HEK293 (cell line): Measurements from ENCODE around the gene TNP2.

ENCODE experiments used
- EGR2 ChIP-seq: fragments of 450-650 bp; formaldehyde crosslinking; IDR thresholded peaks from 2 replicates; pipeline ENCODE4 v1.5.1; 2016; ENCODE audit warnings: low read depth, missing biosample characterization, missing genetic modification characterization
- ELK4 ChIP-seq: IDR thresholded peaks from 2 replicates; pipeline ENCODE4 v1.6.1; 2011; ENCODE audit warnings: mild to moderate bottlenecking, low read depth, low read length, borderline replicate concordance
- GLI4 ChIP-seq: fragments of 450-650 bp; formaldehyde crosslinking; IDR thresholded peaks from 2 replicates; pipeline ENCODE4 v1.5.1; 2016; ENCODE audit warnings: missing biosample characterization, missing genetic modification characterization
- HIC1 ChIP-seq: fragments of 450-650 bp; formaldehyde crosslinking; IDR thresholded peaks from 2 replicates; pipeline ENCODE4 v1.5.1; 2016; ENCODE audit warnings: missing biosample characterization, missing genetic modification characterization
- KLF10 ChIP-seq: fragments of 450-650 bp; IDR thresholded peaks from 2 replicates; pipeline ENCODE4 v1.5.1; 2018; ENCODE audit warnings: missing biosample characterization, mild to moderate bottlenecking, missing genetic modification characterization
- KLF7 ChIP-seq: fragments of 450-650 bp; formaldehyde crosslinking; IDR thresholded peaks from 2 replicates; pipeline ENCODE4 v1.5.1; 2016; ENCODE audit warnings: missing biosample characterization, missing genetic modification characterization, borderline replicate concordance
- KLF8 ChIP-seq: fragments of 450-650 bp; formaldehyde crosslinking; IDR thresholded peaks from 2 replicates; pipeline ENCODE4 v1.5.1; 2016; ENCODE audit warnings: missing biosample characterization, missing genetic modification characterization
- MYNN ChIP-seq: fragments of 450-650 bp; formaldehyde crosslinking; IDR thresholded peaks from 2 replicates; pipeline ENCODE4 v1.5.1; 2016; ENCODE audit warnings: missing biosample characterization, missing genetic modification characterization, borderline replicate concordance
- OVOL3 ChIP-seq: fragments of 450-650 bp; formaldehyde crosslinking; IDR thresholded peaks from 2 replicates; pipeline ENCODE4 v1.5.1; 2016; ENCODE audit warnings: missing biosample characterization, missing genetic modification characterization
- RBAK ChIP-seq: fragments of 450-650 bp; formaldehyde crosslinking; IDR thresholded peaks from 2 replicates; pipeline ENCODE4 v1.5.1; 2016; ENCODE audit warnings: missing biosample characterization, missing genetic modification characterization
- WT1 ChIP-seq: fragments of 450-650 bp; formaldehyde crosslinking; IDR thresholded peaks from 2 replicates; pipeline ENCODE4 v1.5.1; 2016; ENCODE audit warnings: missing biosample characterization, missing genetic modification characterization
- ZBTB10 ChIP-seq: fragments of 450-650 bp; formaldehyde crosslinking; IDR thresholded peaks from 2 replicates; pipeline ENCODE4 v1.5.1; 2016; ENCODE audit warnings: missing biosample characterization, missing genetic modification characterization
- ZBTB17 ChIP-seq: fragments of 450-650 bp; formaldehyde crosslinking; IDR thresholded peaks from 2 replicates; pipeline ENCODE4 v1.5.1; 2016; ENCODE audit warnings: missing biosample characterization, missing genetic modification characterization
- ZBTB21 ChIP-seq: fragments of 450-650 bp; formaldehyde crosslinking; IDR thresholded peaks from 2 replicates; pipeline ENCODE4 v1.5.1; 2017; ENCODE audit warnings: missing biosample characterization, missing genetic modification characterization
- ZBTB7A ChIP-seq: fragments of 450-650 bp; formaldehyde crosslinking; IDR thresholded peaks from 2 replicates; pipeline ENCODE4 v1.5.1; 2016; ENCODE audit warnings: low read depth, missing biosample characterization, missing genetic modification characterization
- ZBTB8A ChIP-seq: fragments of 450-650 bp; formaldehyde crosslinking; IDR thresholded peaks from 2 replicates; pipeline ENCODE4 v1.5.1; 2016; ENCODE audit warnings: missing biosample characterization, missing genetic modification characterization
- ZEB2 ChIP-seq: fragments of 450-650 bp; formaldehyde crosslinking; IDR thresholded peaks from 2 replicates; pipeline ENCODE4 v1.5.1; 2016; ENCODE audit warnings: missing biosample characterization, missing genetic modification characterization
- ZFHX2 ChIP-seq: fragments of 450-650 bp; formaldehyde crosslinking; conservative IDR thresholded peaks from 2 replicates; pipeline ENCODE4 v1.5.1; 2016; ENCODE audit warnings: missing biosample characterization, missing genetic modification characterization
- ZFP69B ChIP-seq: fragments of 450-650 bp; formaldehyde crosslinking; IDR thresholded peaks from 2 replicates; pipeline ENCODE4 v1.5.1; 2016; ENCODE audit warnings: missing biosample characterization, missing genetic modification characterization
- ZNF266 ChIP-seq: fragments of 450-650 bp; formaldehyde crosslinking; IDR thresholded peaks from 2 replicates; pipeline ENCODE4 v1.5.1; 2016; ENCODE audit warnings: missing biosample characterization, missing genetic modification characterization, low read depth
- ZNF274 ChIP-seq, 2 experiments: fragments of 200-500 bp in 1 of 2; fragments of 450-650 bp in 1 of 2; sonication (Bioruptor generic) in 1 of 2; formaldehyde crosslinking in 1 of 2; IDR thresholded peaks; 2 replicates each; pipeline versions ENCODE4 v1.5.1 to v1.6.1; 2014 to 2016; ENCODE audit warnings: borderline replicate concordance in 1 of 2, inconsistent platforms in 1 of 2, low read length in 1 of 2, missing biosample characterization in 1 of 2, missing genetic modification characterization in 1 of 2
- ZNF37A ChIP-seq: fragments of 450-650 bp; IDR thresholded peaks from 2 replicates; pipeline ENCODE4 v1.5.1; 2018; ENCODE audit warnings: missing biosample characterization, missing genetic modification characterization
- ZNF449 ChIP-seq: fragments of 450-650 bp; formaldehyde crosslinking; IDR thresholded peaks from 2 replicates; pipeline ENCODE4 v1.5.1; 2017; ENCODE audit warnings: missing biosample characterization, mild to moderate bottlenecking, missing genetic modification characterization, moderate library complexity
- ZNF529 ChIP-seq: fragments of 450-650 bp; formaldehyde crosslinking; IDR thresholded peaks from 2 replicates; pipeline ENCODE4 v1.5.1; 2017; ENCODE audit warnings: missing genetic modification characterization, missing biosample characterization; ENCODE audit not compliant: insufficient replicate concordance
- ZNF561 ChIP-seq: fragments of 450-650 bp; IDR thresholded peaks from 2 replicates; pipeline ENCODE4 v1.5.1; 2018; ENCODE audit warnings: missing biosample characterization, missing genetic modification characterization, borderline replicate concordance
- ZNF629 ChIP-seq: fragments of 450-650 bp; formaldehyde crosslinking; IDR thresholded peaks from 2 replicates; pipeline ENCODE4 v1.5.1; 2017; ENCODE audit warnings: missing biosample characterization, missing genetic modification characterization
- ZNF76 ChIP-seq: fragments of 450-650 bp; formaldehyde crosslinking; IDR thresholded peaks from 2 replicates; pipeline ENCODE4; 2016; ENCODE audit warnings: low read depth, missing biosample characterization, missing genetic modification characterization, borderline replicate concordance
- ZNF777 ChIP-seq: fragments of 450-650 bp; formaldehyde crosslinking; IDR thresholded peaks from 2 replicates; pipeline ENCODE4 v1.5.1; 2017; ENCODE audit warnings: missing biosample characterization, missing genetic modification characterization, borderline replicate concordance
- ZNF843 ChIP-seq: fragments of 450-650 bp; formaldehyde crosslinking; IDR thresholded peaks from 2 replicates; pipeline ENCODE4 v1.5.1; 2016; ENCODE audit warnings: missing biosample characterization, missing genetic modification characterization
- ZXDB ChIP-seq: fragments of 450-650 bp; formaldehyde crosslinking; IDR thresholded peaks from 2 replicates; pipeline ENCODE4 v1.5.1; 2016; ENCODE audit warnings: missing biosample characterization, missing genetic modification characterization

The TNP2 gene

GRCh38 chr16:11255737-11256660 is 13.1 kb downstream of the TNP2 start, which contains the start of gene SOCS1 (continued):
- TF ChIP-seq ZBTB10 (tag by site-specific recombination) (0 out of 2 replicates have a peak, but pooled peaks have one; percentile 43), ZNF274 (IDR thresholded peaks at IDR 0.05; ENCODE audit: low read length) (no peak), ZNF274 (tag by site-specific recombination; IDR thresholded peaks at IDR 0.05; ENCODE audit: borderline replicate concordance) (no peak), ZNF529 (tag by site-specific recombination) (no peak), ZNF449 (tag by site-specific recombination) (no peak), ZXDB (tag by site-specific recombination) (peak; percentile 85), HIC1 (tag by site-specific recombination) (peak; percentile 77; the same call in 1 of the 2 replicates), ZNF777 (tag by site-specific recombination) (peak; percentile 71), ZNF76 (peak; percentile 50; the same call in 1 of the 2 replicates), ZNF629 (0 out of 2 replicates have a peak, but pooled peaks have one; percentile 14), WT1 (tag by site-specific recombination) (0 out of 2 replicates have a peak, but pooled peaks have one; percentile 60), ZNF843 (tag by site-specific recombination) (peak; percentile 64; the same call in 1 of the 2 replicates), ZNF37A (no peak), RBAK (tag by site-specific recombination) (no peak), ZNF266 (tag by site-specific recombination) (no peak), ZBTB7A (tag by site-specific recombination) (peak; percentile 93), ZNF561 (tag by site-specific recombination) (peak; percentile 17; the same call in 1 of the 2 replicates), ZEB2 (peak; percentile 55), ZFP69B (tag by site-specific recombination) (peak; percentile 79), ZBTB17 (tag by site-specific recombination) (peak; percentile 9; the same call in 1 of the 2 replicates), OVOL3 (tag by site-specific recombination) (0 out of 2 replicates have a peak, but pooled peaks have one; percentile 23), KLF8 (tag by site-specific recombination) (peak; percentile 98), MYNN (0 out of 2 replicates have a peak, but pooled peaks have one; percentile 48), KLF7 (peak; percentile 94), GLI4 (tag by site-specific recombination) (0 out of 2 replicates have a peak, but pooled peaks have one; percentile 57), EGR2 (tag by site-specific recombination) (peak; percentile 19; the same call in 1 of the 2 replicates), KLF10 (peak; percentile 99), ELK4 (no peak; the same call in 1 of the 2 replicates), ZFHX2 (tag by site-specific recombination) (peak; percentile 44), ZBTB8A (peak; percentile 80), ZBTB21 (tag by site-specific recombination) (0 out of 2 replicates have a peak, but pooled peaks have one; percentile 16)
